Liver (tissue), 9 donors: Measurements from ENCODE around the gene LRRC4B. TPM values are rescaled to one million over a fixed set of nuclear protein-coding genes. Genes with fewer than 3 reads are reported as not detected.

Experiments
- DNase-seq: peaks from one replicate; pipeline ENCODE4 v3.0.0-alpha.2; 2017; ENCODE audit warnings: low spot score
- H3K27ac ChIP-seq, 2 donors: one replicate each; pipeline ENCODE4 v1.7.0; 2013; ENCODE audit warnings: inconsistent platforms in 2 of 2, low read length in 2 of 2, control low read depth in 1 of 2, low read depth in 1 of 2, mild to moderate bottlenecking in 1 of 2
- H3K27me3 ChIP-seq, 4 donors: one replicate each; pipeline versions ENCODE4 v1.6.1 to v1.7.0; 2013; ENCODE audit warnings: low read length in 3 of 4, inconsistent platforms in 1 of 4, mild to moderate bottlenecking in 1 of 4, moderate library complexity in 1 of 4; ENCODE audit not compliant: control insufficient read depth in 4 of 4, insufficient read depth in 4 of 4
- H3K36me3 ChIP-seq, 4 donors: one replicate each; pipeline versions ENCODE4 v1.6.1 to v1.7.0; 2013; ENCODE audit warnings: low read length in 3 of 4, mild to moderate bottlenecking in 3 of 4, low read depth in 1 of 4, moderate library complexity in 1 of 4; ENCODE audit not compliant: control insufficient read depth in 4 of 4, insufficient read depth in 3 of 4
- H3K4me1 ChIP-seq, 4 donors: one replicate each; pipeline versions ENCODE4 v1.6.1 to v1.7.0; 2013; ENCODE audit warnings: low read length in 3 of 4, mild to moderate bottlenecking in 3 of 4, moderate library complexity in 1 of 4; ENCODE audit not compliant: control insufficient read depth in 4 of 4, insufficient read depth in 4 of 4
- H3K4me3 ChIP-seq, 3 donors: one replicate each; pipeline versions ENCODE4 v1.6.1 to v1.7.0; 2013; ENCODE audit warnings: low read length in 3 of 3, control low read depth in 1 of 3, low read depth in 1 of 3, mild to moderate bottlenecking in 1 of 3
- H3K9ac ChIP-seq, 2 donors: one replicate each; pipeline ENCODE4 v1.7.0; 2013; ENCODE audit warnings: low read length in 2 of 2, mild to moderate bottlenecking in 2 of 2, moderate library complexity in 2 of 2, control low read depth in 1 of 2, low read depth in 1 of 2
- H3K9me3 ChIP-seq, 4 donors: one replicate each; pipeline versions ENCODE4 v1.6.1 to v1.7.0; 2013; ENCODE audit warnings: low read length in 3 of 4; ENCODE audit not compliant: control insufficient read depth in 4 of 4
- EGR1 ChIP-seq, 2 donors: IDR thresholded peaks; 2 replicates each; pipeline ENCODE4 v1.6.1; 2016 to 2018; ENCODE audit warnings: antibody characterized with exemption in 2 of 2, low read depth in 2 of 2
- FOXA1 ChIP-seq: IDR thresholded peaks from 2 replicates; pipeline ENCODE4 v1.6.1; 2016; ENCODE audit warnings: antibody characterized with exemption
- FOXA2 ChIP-seq: IDR thresholded peaks from 2 replicates; pipeline ENCODE4 v1.6.1; 2016; ENCODE audit warnings: antibody characterized with exemption
- GABPA ChIP-seq, 2 donors: IDR thresholded peaks in 1 of 2; conservative IDR thresholded peaks in 1 of 2; 2 replicates each; pipeline ENCODE4 v1.6.1; 2016; ENCODE audit warnings: antibody characterized with exemption in 2 of 2, mild to moderate bottlenecking in 1 of 2, moderate library complexity in 1 of 2
- HNF4A ChIP-seq, 2 donors: conservative IDR thresholded peaks; 2 replicates each; pipeline ENCODE4 v1.6.1; 2016; ENCODE audit warnings: antibody characterized with exemption in 2 of 2, mild to moderate bottlenecking in 2 of 2
- HNF4G ChIP-seq: IDR thresholded peaks from 2 replicates; pipeline ENCODE4 v1.6.1; 2016; ENCODE audit warnings: antibody characterized with exemption
- JUND ChIP-seq, 2 donors: IDR thresholded peaks; 2 replicates each; pipeline ENCODE4 v1.6.1; 2016; ENCODE audit warnings: antibody characterized with exemption in 2 of 2
- NR2F2 ChIP-seq: IDR thresholded peaks from 2 replicates; pipeline ENCODE4 v1.6.1; 2016; ENCODE audit warnings: antibody characterized with exemption
- RAD21 ChIP-seq, 2 donors: IDR thresholded peaks; 2 replicates each; pipeline ENCODE4 v1.6.1; 2016; ENCODE audit warnings: antibody characterized with exemption in 2 of 2, mild to moderate bottlenecking in 2 of 2
- RXRA ChIP-seq, 2 donors: IDR thresholded peaks; 2 replicates each; pipeline ENCODE4 v1.6.1; 2017 to 2018; ENCODE audit warnings: antibody characterized with exemption in 2 of 2, mild to moderate bottlenecking in 1 of 2
- SP1 ChIP-seq: IDR thresholded peaks from 2 replicates; pipeline ENCODE4 v1.6.1; 2018; ENCODE audit warnings: antibody characterized with exemption, mild to moderate bottlenecking
- TAF1 ChIP-seq: conservative IDR thresholded peaks from 2 replicates; pipeline ENCODE4 v1.6.1; 2016; ENCODE audit warnings: antibody characterized with exemption, mild to moderate bottlenecking
- YY1 ChIP-seq: IDR thresholded peaks from 2 replicates; pipeline ENCODE4 v1.6.1; 2016; ENCODE audit warnings: antibody characterized with exemption, mild to moderate bottlenecking
- WGBS: extraction: QIAGEN DNeasy Blood & Tissue Kit; methylation state at CpG from one replicate; pipeline ENCODE4 v1.1.7; 2013; 5-methylcytosine and 5-hydroxymethylcytosine counted together
- polyA plus RNA-seq, 2 donors: library from polyadenylated mRNA; stranded (reverse) in 1 of 2; unstranded in 1 of 2; fragments of 200-250 nt in 1 of 2; fragments of >200 nt in 1 of 2; fragmentation: Nextera tagmentation in 1 of 2; extraction: Ambion mirVana in 1 of 2; gene quantifications; one replicate each; pipeline versions ENCODE4 v1.2.1 to v1.2.3, GENCODE V29; 2013 to 2015
- total RNA-seq, 2 donors: library from RNA; depleted of rRNA; stranded (reverse); fragments of >200 nt; gene quantifications; one replicate each; pipeline ENCODE4 v1.2.3, GENCODE V29; 2014
- TF ChIP-seq, protein P1 (sequence below): IDR thresholded peaks from 2 replicates; pipeline ENCODE4 v1.6.1; 2016; ENCODE audit warnings: antibody characterized with exemption
- TF ChIP-seq, protein P2 (sequence below): IDR thresholded peaks from 2 replicates; pipeline ENCODE4 v1.6.1; 2016; ENCODE audit warnings: antibody characterized with exemption
- TF ChIP-seq, protein P3 (sequence below): fragments of 150-350 bp; IDR thresholded peaks from 2 replicates; pipeline ENCODE4 v1.5.1; 2017; ENCODE audit warnings: improper control_type of control experiment, low read depth, low read length; ENCODE audit not compliant: missing input control
- TF ChIP-seq, protein P4 (sequence below): IDR thresholded peaks from 2 replicates; pipeline ENCODE4 v1.6.1; 2016; ENCODE audit warnings: antibody characterized with exemption, mild to moderate bottlenecking
- donor health status: healthy.
- donor health status: healthy.
- donor health status: healthy.
- donor health status: healthy.
- donor health status: healthy.

Gene LRRC4B
- total and polyA plus RNA-seq, 4 donors, result 0.11 to 1.1 (median 0.79) TPM

DNA sequence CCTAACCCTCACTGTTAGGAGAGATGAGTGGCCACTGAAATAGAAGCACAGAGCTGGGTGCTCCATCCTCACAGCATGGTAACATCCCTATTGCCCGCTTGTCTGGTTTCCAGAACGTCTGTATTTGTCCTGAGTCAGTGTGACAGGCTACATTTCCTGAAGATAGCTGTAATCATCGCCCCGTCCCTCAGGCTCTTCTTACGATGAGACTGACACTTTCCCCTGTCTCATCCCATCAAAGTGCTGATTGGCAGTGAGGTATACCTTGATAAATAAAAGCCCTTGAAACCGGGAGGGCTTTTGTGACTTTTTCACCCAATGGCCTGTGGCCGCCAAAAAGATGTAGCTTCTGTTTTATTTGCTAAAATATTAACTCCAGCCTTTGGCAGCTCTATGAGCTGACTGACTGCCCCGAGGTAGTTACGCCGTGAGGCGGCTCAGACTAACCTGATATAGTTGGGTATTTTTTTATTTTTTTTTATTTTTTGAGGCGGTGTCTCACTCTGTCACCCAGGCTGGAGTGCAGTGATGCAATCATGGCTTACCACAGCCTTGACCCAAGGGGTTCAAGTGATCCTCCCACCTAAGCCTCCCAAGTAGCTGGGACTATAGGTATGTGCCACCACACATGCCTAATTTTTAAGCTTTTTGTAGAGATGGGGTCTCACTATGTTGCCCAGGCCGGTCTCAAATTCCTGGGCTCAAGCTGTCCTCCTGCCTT lies 5.7 kb upstream of the LRRC4B start:
- Histone ChIP-seq H3K9me3 (no peaks in the 10 kb centered on the region), H3K27me3 (no peaks in the 10 kb centered on the region), H3K4me1 (no peaks in the 10 kb centered on the region), H3K9ac (no peak overlapping the region), H3K27ac (no peak overlapping the region), H3K36me3 (no peaks in the 10 kb centered on the region), H3K4me3 (no peak overlapping the region)
- WGBS, result 66% methylated on average over 13 of the region's 13 CpGs
- TF ChIP-seq, protein P1, sequence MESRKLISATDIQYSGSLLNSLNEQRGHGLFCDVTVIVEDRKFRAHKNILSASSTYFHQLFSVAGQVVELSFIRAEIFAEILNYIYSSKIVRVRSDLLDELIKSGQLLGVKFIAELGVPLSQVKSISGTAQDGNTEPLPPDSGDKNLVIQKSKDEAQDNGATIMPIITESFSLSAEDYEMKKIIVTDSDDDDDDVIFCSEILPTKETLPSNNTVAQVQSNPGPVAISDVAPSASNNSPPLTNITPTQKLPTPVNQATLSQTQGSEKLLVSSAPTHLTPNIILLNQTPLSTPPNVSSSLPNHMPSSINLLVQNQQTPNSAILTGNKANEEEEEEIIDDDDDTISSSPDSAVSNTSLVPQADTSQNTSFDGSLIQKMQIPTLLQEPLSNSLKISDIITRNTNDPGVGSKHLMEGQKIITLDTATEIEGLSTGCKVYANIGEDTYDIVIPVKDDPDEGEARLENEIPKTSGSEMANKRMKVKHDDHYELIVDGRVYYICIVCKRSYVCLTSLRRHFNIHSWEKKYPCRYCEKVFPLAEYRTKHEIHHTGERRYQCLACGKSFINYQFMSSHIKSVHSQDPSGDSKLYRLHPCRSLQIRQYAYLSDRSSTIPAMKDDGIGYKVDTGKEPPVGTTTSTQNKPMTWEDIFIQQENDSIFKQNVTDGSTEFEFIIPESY, result no peak
- TF ChIP-seq, protein P2, sequence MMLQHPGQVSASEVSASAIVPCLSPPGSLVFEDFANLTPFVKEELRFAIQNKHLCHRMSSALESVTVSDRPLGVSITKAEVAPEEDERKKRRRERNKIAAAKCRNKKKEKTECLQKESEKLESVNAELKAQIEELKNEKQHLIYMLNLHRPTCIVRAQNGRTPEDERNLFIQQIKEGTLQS, result no peak
- TF ChIP-seq, protein P3, sequence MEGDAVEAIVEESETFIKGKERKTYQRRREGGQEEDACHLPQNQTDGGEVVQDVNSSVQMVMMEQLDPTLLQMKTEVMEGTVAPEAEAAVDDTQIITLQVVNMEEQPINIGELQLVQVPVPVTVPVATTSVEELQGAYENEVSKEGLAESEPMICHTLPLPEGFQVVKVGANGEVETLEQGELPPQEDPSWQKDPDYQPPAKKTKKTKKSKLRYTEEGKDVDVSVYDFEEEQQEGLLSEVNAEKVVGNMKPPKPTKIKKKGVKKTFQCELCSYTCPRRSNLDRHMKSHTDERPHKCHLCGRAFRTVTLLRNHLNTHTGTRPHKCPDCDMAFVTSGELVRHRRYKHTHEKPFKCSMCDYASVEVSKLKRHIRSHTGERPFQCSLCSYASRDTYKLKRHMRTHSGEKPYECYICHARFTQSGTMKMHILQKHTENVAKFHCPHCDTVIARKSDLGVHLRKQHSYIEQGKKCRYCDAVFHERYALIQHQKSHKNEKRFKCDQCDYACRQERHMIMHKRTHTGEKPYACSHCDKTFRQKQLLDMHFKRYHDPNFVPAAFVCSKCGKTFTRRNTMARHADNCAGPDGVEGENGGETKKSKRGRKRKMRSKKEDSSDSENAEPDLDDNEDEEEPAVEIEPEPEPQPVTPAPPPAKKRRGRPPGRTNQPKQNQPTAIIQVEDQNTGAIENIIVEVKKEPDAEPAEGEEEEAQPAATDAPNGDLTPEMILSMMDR, result no peak
- TF ChIP-seq FOXA2 (no peak), HNF4A (conservative IDR thresholded peaks at IDR 0.05) (no peak), RXRA (IDR thresholded peaks at IDR 0.05) (no peak), JUND (IDR thresholded peaks at IDR 0.05) (no peak), RAD21 (IDR thresholded peaks at IDR 0.05) (no peak), NR2F2 (no peak), TAF1 (no peak), SP1 (no peak), GABPA (IDR thresholded peaks at IDR 0.05 in 1 of 2, conservative IDR thresholded peaks at IDR 0.05 in 1 of 2) (no peak), HNF4G (no peak), EGR1 (IDR thresholded peaks at IDR 0.05; ENCODE audit: low read depth in 2 of 2) (no peak), FOXA1 (no peak), YY1 (no peak)
- TF ChIP-seq, protein P4, sequence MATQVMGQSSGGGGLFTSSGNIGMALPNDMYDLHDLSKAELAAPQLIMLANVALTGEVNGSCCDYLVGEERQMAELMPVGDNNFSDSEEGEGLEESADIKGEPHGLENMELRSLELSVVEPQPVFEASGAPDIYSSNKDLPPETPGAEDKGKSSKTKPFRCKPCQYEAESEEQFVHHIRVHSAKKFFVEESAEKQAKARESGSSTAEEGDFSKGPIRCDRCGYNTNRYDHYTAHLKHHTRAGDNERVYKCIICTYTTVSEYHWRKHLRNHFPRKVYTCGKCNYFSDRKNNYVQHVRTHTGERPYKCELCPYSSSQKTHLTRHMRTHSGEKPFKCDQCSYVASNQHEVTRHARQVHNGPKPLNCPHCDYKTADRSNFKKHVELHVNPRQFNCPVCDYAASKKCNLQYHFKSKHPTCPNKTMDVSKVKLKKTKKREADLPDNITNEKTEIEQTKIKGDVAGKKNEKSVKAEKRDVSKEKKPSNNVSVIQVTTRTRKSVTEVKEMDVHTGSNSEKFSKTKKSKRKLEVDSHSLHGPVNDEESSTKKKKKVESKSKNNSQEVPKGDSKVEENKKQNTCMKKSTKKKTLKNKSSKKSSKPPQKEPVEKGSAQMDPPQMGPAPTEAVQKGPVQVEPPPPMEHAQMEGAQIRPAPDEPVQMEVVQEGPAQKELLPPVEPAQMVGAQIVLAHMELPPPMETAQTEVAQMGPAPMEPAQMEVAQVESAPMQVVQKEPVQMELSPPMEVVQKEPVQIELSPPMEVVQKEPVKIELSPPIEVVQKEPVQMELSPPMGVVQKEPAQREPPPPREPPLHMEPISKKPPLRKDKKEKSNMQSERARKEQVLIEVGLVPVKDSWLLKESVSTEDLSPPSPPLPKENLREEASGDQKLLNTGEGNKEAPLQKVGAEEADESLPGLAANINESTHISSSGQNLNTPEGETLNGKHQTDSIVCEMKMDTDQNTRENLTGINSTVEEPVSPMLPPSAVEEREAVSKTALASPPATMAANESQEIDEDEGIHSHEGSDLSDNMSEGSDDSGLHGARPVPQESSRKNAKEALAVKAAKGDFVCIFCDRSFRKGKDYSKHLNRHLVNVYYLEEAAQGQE, result no peak
- no peak for DNase-seq
